ENCODE data around the gene TCEAL9.
"Not testable (repeated sequence)": the region's sequence is repeated elsewhere in the genome, so short reads cannot be mapped to it uniquely, and the experiment has no call there.

Gene TCEAL9, protein sequence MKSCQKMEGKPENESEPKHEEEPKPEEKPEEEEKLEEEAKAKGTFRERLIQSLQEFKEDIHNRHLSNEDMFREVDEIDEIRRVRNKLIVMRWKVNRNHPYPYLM

DNA sequence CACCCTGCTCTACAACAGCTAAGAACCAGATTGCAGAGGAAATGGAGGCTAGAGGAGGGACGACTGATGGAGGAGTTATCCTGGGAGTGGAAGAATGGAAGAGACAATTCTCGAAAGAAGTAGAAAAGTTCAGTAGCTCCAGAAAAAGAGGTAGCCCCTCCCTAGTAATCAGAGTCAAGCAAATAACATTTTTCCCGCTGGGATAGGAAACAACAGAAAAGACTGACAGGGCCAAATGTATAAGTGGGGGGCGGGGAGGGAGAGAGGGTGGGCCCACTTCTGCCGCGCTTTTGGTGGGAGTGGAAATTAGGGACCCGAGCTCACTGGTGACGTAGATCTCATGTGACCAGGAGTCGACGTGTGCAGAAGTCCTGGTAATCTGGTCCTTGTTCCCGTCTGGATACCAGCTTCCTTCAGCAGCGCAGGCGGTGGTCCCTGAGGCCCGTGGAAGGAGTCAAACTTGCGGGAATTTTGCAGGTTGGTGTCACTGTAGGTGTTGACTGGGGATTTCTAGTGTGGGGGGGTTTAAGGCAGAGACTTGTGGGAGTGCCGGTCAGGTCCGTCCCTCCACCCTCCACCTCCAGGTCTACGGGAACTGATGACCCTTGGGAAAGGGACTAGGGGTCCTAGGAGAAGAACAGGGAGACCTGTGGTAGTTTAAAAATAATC, at the start of gene TCEAL9:
TSS of gene TCEAL9 (plus strand) at position 377 of the 669 bp plus-strand sequence. CDS start 1,179 bp downstream, outside the sequence.
- DNase-seq (ENCODE audit: low spot score): peak; percentile 53

DNA sequence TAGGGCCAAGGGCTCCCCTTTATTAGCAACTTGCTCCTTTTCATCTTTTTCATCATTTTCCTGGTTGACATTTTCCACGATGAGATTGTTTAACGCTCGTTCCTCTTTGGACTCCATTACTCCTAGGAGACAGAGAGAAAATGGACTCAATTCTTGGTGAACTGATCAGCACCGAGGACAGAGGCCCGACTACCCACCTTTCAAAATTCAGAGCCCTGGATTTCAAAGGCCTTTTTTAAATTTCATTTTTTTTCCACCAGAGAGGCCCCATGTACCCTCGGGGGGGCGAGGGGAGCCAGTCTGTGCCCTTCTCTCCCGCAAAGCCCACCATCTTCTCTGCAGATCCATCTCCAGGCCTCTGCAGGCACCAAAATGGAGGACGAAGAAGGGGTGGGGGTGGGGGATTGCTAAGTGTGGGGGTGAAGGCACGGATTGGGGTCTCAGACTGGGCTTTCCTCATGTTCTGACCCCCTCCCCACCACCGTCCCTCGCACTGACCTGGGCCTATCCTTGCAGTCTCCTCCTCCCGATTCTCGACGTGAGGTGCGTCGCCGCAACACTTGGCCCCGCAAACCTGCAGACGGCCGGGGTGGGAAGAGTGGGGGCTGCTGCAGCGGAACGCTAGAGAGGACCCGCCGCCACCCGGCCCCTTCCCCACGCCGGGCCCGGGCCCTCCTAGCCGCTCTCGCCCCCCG, 46.3 kb upstream of the TCEAL9 start:
- no peak for DNase-seq (ENCODE audit: low spot score)

DNA sequence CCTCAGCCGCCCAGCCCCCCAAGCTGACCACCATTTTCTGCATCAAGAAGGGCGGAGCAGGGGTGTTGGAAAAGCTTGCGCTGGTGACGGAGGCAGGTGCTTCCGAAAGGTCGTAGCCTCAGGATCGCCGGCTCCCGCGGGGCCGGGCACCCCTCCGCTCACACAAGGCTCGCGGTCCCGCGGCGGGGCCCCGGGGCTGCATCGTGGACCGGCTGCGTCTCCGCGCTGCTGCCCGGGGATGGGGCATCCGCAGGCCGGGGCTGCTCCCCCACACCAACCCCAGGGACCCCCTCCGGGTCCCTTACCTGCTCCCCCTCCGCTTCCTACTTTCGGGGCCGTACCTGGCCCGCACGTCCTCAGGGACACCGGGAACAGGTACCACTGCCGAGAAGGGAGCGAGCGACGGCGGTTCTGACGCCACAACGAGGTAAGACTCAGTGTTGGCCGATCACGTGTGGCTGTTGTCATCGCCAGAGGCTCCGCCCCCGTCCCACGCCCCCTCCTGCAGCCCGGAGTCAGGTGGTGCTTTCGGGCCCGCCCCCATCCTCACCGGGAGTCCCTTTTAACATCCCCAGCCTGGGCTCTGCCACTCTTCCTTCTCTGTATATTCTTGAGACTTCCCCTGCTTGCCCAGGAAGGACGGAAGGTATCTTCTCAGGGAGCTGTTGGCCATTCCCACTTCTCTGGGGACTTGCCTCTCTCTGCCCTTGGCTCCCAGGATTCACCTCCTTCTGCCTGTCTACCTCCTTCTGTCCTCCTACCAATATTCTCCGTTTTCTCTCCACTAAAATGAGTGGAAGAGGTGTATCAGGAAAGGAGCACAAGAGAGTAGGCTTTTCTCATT, 45.5 kb upstream of the TCEAL9 start, which contains the start of gene BEX2:
TSS of gene BEX2 (minus strand) at position 436 of the 844 bp plus-strand sequence. CDS start 1,014 bp downstream, outside the sequence.
- DNase-seq (ENCODE audit: low spot score): no peak

DNA sequence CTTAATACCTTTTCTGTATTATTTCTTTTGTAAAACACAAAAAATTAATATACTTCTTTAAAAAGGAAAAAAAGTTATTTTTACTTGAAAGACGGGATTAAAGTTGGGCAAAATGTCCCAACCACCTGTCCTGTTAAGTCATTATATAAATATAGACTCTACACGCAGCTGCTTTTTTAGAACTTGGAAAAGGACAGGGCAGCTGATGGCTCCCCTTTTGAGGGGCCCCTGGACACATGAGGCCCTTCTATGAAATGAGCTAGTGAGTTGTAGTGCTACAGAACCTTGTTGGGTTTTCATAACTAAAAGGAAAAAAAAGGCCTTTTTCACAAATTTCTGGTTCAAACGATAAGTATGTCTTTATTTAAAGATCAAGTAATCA, 44.9 kb upstream of the TCEAL9 start:
- DNase-seq (ENCODE audit: low spot score): no peak

DNA sequence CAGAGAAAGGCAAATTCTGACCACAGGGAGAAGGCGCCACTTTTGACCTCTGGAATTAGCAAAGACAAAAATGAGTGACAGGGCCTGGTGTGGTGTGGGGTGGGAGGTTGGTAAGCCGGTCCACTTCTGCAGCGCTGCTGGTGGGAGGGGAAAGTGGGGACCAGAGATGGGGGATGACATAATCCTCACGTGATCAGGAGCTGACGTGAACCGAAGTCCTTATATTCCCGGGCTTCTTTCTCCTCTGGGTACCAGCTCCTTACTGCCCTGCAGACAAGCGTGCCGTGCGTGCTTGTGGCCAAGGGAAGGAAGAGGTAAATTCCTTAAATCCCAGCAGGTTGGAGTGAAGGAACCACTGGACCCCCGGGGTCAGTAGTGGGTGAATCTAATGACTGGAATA, 26.3 kb upstream of the TCEAL9 start, which contains the start of gene TCEAL7:
TSS of gene TCEAL7 (plus strand) at position 249 of the 400 bp plus-strand sequence. CDS start 1,165 bp downstream, outside the sequence.
- DNase-seq (ENCODE audit: low spot score): no peak

DNA sequence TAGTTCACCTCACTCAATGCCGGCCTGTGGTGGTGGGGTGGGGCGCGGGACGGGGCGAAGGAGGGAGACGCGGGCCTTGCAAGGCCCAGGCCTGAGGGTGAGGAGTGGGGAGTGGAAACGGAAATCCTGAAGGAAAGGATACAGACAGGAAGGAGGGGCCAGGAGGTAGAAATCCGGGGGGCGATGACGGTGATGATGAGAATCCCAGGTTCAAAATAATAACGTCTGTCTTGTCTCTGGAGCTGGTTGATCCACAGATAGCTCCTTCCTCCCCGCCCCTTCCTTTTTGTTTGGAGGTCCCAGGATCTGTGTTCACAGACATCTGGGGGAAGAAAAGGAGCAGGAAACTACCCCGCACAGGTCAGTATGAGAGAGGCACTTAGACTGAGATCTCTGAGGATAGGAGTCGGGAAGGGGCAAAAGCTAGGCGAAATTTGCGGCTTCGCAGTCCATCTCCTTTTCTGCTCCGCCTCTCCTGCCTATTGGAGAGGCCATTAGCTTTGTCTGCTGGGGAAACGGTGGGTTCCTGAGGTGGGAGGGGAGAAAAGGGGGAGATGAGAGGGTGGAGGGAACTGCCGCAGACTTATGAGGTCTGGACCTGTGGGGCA, 25.5 kb upstream of the TCEAL9 start:
- DNase-seq (ENCODE audit: low spot score): no peak

DNA sequence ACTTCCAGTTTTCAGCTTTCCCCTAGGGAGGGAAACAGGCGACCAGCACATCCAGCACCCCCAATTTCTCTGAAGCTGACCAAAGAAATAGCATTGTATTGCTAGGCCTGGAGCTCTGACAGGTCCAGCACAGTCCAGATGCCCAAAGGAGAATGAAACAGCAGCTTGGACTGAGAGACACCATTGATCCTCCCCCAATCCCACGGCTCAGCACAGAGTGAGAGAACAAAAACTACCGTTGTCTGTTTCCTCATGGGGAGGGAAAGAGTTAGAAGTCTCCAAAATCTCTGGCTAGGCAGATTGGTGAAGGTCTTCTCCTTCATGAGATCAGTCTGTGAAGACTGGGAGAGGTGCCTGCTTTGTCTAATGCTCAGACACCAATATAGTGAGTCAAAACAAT, 17.6 kb upstream of the TCEAL9 start:
- no peak for DNase-seq (ENCODE audit: low spot score)

DNA sequence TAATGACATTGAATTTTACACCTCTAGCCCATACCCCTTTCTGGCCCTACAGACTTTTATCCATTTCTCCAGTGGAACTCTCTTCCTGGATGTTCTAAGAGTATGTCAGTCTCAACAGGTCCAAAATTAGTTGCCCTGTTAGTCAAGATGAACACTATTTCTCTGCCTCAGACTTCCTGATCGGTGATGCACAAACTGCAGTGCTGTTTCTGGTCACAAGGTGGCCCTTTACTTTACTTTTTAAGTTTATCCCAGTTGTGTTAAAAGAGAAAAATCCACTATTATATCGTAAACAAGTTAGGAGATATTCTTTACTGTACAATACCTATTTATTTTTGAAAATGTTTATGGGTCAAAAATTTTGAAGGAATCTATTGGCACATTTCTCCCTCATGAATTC, 13.2 kb upstream of the TCEAL9 start:
- peak; percentile 58 for DNase-seq (ENCODE audit: low spot score)

DNA sequence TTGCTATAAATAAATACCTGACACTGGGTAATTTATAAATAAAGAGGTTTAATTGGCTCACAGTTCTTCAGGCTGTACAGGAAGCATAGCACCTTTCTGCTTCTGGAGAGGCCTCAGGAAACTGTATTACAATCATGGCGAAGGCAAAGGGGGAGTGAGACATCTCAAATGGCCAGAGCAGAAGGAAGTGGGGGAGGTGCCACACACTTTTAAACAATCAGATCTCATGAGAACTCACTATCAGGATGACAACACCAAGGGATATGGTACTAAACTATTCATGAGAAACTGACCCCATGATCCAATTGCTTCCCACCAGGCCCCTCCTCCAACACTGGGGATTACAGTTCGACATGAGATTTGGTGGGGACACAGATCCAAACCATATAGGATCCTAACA, 11.7 kb upstream of the TCEAL9 start:
- DNase-seq (ENCODE audit: low spot score): no peak

DNA sequence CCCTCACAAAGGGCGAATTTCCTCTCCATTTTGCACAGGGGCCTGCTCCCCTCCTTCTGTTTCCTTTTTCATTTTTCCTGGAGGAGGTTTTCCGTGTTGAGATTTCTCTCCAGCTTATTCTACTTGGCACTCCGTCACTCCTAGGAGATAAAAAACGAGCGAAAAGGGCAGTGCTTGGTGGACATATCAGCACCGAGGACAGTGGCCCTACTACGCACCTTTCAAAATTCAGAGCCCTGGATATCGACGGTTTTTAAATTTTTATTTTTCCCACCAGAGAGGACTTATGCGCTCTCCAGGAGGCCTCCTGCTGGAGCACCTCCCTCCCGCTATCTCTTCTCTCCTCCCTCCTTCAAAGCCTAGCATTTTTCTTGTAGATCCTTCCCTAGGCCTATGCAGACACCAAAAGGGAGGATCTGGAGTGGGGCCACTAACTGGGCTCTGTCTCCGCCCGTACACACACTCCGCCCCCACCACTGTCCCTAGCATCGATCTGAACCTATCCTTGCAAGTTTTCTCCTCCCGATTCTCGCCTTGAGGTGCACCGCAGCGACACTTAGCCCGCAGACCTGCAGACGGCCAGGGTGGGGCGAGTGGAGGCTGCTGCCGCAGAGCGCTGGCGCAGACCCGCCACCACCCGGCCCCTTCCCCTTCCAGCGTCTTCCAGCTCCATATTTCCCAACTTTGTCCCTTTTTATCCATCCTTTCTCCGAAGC, 8.5 kb upstream of the TCEAL9 start:
- DNase-seq (ENCODE audit: low spot score): no peak

DNA sequence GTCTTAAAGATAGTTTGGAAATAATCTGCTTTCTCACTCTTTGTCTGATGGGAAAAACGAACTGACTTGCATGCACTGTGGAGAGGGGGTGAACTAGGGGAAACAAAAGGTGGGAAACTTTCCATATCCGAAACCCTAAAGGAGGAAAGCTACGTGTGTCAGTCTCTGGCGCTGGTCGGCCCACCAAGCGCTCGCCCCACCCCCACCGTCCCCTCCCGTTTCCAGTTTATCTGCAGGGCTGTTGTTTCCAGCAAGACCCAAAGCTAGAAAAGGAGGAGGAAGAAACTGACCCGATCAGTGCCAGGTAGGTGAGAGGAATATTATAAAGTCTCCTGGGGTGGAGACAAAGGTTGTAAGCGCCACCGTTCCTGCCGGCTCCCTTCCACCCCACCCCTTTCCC, 552 bp downstream of the TCEAL9 start:
- DNase-seq (ENCODE audit: low spot score): peak; percentile 2

DNA sequence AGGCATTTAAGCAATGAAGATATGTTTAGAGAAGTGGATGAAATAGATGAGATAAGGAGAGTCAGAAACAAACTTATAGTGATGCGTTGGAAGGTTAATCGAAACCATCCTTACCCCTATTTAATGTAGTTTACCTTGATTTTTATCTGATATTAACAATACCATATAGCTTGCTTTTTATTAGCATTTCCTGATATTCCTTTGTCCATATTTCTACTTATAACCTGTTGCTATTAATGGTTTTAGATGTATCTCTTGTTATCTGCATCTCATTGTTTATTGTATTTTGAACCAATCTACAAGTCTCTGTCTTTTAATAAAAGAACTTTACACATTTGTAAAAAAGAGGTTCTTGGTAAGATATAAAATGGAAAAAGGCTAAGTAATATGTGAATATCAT, 1.6 kb downstream of the TCEAL9 start:
- no peak for DNase-seq (ENCODE audit: low spot score)

DNA sequence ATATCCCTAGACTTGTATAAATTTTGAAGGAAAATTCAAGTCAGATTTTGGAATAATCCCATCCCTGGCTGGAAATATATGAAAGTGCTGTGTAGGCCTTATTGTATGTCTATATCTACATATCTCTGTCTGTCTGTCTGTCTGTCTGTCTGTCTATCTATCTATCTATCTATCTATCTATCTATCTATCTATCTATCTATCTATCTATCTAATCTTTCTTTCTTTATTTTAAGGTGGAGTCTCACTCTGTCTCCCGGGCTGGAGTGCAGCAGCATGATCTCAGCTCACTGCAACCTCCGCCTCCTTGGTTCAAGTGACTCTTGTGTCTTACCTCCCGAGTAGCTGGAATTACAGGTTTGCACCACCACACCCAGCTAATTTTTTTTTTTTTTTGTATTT, 3.3 kb downstream of the TCEAL9 start:
- not testable (repeated sequence) for DNase-seq (ENCODE audit: low spot score)

DNA sequence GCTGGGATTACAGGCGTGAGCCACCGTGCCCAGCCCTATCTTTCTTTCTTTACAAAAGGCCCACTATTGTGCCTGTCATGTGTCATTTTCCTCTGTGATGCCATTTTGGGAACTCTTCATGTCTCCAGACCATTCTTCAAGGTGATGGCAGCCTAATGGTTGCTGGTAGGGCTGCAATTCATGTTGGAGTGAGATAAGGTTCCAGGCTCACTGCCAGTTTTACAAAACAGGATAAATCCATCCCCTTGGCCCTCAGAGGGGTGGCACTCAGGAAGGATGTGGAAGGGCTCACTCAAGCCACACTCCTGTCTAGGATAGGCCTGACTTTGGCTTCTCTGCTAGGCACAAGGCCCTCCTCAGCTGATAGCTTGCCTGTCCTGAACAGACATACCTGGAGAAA, 3.8 kb downstream of the TCEAL9 start:
- no peak for DNase-seq (ENCODE audit: low spot score)

DNA sequence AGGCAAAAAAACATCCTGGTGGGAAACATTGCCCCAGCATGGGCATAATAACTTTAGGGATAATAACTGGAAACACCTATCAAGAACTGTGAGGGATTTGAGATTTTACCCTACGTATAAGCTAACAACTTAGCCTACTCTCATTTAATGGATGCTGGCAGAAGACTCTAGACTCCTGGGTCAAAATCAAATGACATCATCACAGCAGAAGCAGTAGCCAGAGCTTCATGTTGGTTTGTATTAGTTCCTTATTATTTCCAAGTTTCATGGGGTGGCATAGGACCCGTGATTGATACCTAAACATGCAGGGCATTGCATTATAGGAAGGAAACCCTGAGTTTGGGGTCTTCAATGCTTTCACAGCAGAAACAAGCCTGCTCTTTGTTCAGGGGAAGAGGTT, 4.6 kb downstream of the TCEAL9 start:
- DNase-seq (ENCODE audit: low spot score): no peak

DNA sequence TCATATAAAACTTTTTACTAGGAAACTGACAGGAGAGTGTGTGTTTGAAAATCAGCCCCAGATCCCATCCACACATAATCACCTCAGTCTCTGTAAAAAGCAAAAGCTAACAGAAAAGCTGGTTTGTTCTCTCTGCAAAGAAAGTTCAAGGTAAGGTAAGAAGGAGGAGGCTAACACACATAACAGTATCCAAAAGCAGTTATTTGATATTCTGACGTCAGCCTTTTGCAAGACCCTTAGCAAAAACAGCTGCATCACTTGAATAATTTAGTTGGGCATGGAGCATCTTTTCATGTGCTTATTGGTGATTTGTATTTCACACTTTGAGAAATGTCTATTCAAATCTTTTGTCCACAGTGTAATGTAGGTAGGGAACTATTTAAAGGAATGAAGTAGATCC, 5.5 kb downstream of the TCEAL9 start:
- DNase-seq (ENCODE audit: low spot score): no peak

DNA sequence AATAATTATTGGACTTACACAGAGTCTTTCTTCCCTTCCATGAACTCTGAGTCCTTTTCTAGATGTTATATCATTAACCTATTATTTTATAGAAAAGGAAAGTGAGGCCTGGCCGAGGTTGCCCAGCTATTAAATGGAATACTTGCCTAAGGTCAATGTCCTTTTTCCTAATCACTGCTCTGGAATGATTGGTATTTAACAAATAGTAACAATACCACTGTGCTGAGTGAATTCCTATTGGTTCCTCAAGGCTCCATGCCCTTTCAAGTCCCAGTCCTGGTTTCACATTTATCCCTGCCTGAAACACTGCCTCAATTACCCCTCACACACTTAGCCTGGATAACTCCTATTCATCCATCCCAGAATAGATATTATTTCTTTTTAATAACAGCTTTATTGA, 6.2 kb downstream of the TCEAL9 start:
- no peak for DNase-seq (ENCODE audit: low spot score)

DNA sequence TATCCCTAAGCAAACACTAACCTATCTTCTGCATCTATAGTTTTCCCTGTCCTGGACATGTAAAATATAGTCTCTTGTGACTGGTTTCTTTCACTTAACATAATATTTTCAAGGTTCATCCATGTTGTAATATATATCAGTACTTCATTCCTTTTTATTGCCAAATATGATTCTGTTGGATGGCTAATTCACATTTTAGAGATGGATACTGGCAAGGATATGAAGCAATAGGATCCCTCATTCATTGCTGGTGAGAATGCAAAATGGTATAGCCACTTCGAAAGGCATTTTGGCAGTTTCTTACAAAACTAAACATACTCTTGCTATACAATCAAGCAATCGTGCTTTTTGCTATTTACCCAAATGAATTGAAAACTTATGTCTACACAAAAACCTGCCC, 6.7 kb downstream of the TCEAL9 start:
- no peak for DNase-seq (ENCODE audit: low spot score)

DNA sequence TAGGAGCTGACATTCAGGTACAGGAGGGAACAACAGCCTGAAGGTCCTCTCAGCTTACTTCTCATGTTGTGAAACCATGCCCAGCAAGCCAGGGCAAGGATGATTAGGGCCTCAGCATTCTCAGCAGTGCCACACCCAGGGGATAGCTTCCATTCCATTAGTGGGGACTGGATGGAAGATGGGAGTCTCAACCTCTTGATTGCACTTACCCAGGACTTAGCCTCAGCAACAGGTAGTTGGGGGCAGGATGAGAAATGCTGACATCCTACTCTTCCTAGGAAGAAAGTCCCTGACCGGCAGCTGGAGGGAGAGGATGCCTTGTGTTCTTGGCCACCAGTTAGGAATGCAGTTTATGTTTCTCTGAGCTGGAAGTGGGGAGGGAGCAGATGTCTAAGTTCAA, 11.2 kb downstream of the TCEAL9 start:
- no peak for DNase-seq (ENCODE audit: low spot score)

DNA sequence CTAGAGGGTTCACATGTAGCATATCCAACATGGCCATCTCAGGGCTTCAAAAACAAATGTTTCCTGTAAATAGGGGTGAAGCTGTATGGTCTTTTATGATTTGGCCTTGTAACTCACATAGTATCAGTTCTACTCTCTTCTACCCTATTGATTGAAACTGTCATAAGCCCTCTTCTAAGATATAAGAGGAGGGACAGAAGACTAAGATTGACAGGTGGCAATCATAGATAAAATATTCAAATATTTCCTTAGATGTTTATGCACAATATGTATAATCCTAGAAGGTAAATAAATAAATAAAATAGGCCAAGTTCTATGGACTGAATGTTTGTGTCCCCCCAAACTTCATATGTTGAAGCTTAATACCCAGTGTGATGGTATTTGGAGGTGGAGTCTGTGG, 13.2 kb downstream of the TCEAL9 start:
- no peak for DNase-seq (ENCODE audit: low spot score)

DNA sequence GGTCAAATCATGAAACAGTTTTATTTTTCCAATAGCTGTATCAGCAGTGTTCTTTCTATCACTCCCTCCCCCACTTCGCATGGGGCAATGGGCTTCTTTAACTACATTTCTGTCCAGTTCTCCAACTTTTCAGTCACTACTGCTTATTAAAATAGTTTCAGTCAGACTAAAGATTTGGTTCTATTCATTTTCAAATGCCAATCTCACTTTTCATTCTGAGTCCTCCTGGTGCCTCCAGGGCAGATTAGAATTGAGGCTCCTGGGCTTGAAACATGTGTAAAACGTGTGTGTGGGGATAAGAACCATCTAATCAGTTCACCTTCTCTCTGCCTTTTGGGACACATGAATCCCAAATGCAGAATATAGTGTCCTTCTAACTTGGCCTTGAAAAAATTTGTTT, 16.6 kb downstream of the TCEAL9 start:
- DNase-seq (ENCODE audit: low spot score): no peak

All from NAMALWA (cell line).